Activated CD4-positive, alpha-beta T cell treated with anti-CD3 and anti-CD28 coated beads, Interleukin-2, Interleukin-6, amounts not matched to agents 100 ng/mL and 50 ng/mL, durations not matched to agents 16 hours and 8 hours (primary cell): ENCODE data around the gene EIF3B.
A peak's percentile ranks its signal among the peaks of the same experiment; 100 is the strongest.
"Not testable (repeated sequence)": the region's sequence is repeated elsewhere in the genome, so short reads cannot be mapped to it uniquely, and the experiment has no call there.

Source experiments
- DNase-seq: peaks from one replicate; pipeline ENCODE4 v3.0.0-alpha.2; 2020

The EIF3B gene

DNA sequence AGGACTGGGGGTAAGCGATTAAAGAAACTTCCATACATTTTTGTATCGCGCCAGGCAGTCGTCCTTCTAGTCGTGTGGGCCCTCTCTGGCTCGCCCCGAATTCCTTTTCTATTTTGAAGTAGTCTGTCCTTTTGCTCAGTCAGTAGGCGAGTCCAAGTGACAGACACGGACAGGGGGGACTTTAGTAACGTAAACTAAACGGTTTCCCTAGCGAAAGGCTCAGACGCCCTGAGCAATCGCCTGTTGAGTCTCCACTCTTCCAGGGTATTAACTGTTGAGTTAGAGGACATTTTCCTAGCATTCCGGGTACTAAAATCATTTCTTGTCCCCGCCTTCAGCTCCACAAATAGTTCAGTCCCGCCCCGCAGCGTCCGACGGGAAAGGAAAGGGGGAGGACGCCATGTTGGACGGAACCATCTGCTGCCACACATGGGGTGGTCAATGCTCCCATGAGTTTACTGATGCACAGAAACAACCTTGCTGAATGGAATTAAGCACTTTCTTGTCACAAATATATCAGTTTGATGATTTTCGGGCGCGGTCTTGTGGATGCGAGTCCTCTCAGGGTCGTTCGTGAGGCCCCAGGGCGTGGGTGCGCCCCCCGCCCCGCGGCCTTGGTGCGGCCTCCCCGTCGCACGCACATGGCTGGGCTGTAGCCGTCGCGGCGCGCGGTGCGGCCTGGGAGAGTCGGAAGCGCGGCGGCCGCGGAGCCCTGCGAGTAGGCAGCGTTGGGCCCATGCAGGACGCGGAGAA is at the start of gene EIF3B:
EIF3B (plus strand) TSS at position 642 of the 753 bp plus-strand sequence; CDS start at position 737, 95 bp downstream.
- peak; percentile 90 for DNase-seq

DNA sequence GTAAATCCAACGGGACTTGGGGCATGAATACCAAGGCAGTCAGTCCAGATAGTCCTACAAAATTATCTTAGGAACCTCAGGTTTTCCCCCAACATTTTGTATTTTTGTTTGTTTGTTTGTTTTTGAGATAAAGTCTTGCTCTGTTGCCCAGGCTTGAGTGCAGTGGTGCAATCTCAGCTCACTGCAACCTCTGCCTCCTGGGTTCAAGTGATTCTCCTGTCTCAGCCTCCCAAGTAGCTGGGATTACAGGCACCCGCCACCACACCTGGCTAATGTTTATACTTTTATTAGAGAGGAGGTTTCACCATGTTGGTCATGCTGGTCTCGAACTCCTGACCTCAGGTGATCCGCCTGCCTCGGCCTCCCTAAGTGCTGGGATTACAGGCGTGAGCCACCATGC is 49.4 kb upstream of the EIF3B start:
- DNase-seq: not testable (repeated sequence)

DNA sequence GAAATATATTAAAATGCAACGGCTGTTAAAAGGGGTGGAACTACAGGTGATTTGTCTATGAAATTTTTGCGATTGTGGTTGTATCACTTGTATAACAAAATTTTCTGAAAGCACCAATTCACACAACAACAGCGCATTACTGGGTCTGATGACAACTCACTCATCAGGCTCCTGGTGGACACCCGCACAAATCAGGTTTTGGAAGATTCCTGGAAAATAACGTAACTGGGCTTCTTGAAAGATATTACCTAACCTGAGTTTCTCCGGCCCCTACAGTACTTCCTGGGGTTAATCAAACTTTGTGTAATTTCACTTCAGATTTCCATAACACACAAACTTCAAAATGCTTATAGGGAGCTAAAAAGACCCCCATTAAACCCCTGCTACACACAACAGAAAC is 47.9 kb upstream of the EIF3B start:
- no peak for DNase-seq

- DNase-seq: no peak
Measured at GRCh38 chr7:2307690-2308107, 46.9 kb upstream of the EIF3B start.

GRCh38 chr7:2309889-2310331 is 44.7 kb upstream of the EIF3B start:
- DNase-seq: no peak

DNA sequence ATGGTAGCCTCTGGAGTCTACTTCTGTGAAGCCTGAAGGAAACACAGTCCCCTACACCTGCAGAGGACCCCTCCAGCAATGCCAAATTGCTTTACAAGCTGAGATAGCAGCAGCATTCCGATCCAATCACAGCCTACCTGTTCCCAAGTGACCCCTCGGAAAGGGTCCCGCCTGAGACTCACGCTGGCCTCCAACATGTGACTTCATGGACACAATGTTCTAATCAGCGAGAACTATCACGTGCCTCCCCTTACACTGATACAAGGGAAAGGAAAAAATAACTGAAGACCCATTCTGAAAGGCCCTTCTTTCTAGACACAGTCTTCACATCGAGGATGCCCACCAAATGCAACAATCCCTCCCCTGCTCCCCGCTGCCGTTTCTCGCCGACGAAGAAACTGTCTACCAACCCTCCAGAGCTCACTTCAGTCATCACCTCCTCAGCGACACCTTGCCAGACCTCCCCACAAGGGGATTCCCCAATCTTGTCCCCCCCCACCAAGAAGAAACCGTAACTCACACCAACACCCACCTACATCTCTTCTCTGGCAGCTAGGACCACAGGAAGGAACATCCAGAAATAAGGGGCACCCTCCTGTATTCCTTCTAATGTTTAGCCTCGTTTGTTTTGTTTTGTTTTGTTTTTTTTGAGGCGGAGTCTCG is 42.2 kb upstream of the EIF3B start:
- DNase-seq: no peak

DNA sequence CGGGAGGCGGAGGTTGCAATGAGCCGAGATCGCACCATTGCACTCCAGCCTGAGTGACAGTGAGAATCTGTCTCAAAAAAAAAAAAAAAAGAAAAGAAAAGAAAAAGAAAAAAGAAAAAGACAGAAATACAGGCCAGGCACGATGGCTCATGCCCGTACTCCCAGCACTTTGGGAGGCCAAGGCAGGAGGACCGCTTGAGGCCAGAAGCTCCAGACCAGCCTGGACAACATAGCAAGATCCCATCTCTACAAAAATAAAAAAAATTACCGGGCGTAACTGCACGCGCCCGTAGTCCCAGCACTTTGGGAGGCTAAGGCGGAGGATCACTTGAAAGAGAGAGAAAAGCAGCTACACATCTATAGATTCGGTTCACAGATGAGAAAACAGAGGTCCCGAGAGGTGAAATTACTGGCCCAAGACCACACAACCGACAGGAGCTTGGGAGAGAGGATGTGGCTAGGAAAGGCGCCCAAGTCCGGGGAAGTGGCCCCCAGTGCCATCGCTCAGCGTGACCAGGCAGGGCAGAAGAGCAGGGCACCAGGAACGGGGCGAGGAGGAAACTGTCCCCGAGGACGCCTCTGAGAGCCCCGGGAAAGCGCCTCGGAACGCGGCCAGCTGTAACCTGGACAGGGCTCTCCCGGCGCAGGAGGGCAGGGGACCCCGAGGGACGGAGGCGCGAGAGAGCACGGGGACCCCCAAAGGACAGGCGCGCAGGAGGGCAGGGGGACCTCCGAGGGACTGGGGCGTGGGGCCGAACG is 41.0 kb upstream of the EIF3B start:
- peak; percentile 13 for DNase-seq

DNA sequence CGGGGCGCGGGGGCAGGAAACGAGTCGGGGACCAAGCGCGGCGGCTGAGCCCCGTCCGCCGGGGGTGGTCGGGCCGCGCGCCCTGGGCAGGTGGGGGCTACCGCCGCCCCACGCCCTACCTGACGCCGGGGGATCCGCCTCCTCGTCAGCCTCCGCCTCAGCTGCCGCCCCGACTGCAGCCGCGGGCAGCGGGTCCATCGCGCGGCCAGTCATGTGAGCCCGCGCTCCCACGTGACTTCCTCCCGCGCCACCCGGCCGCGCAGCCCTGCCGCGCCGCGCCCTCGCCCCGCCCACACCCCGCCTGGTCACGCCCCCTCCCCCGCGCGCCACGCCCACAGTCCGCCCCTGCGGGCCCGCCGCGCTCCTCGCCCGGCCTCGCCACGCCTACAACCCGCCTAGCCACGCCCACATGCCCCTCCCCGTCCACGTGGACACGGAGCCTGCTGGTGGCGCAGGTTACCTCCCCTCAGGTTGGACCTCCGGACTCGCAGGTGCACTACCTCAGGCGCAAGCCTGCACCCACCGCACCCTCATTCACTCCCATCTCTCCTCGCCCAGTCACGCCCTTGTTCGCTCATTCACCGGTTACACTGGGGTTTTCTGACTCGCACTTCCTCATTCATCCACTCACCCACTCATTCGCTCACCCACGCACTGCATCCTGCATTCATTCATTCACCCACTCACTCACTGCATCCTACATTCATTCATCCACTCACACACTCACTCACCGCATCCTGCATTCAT is 40.2 kb upstream of the EIF3B start, which contains the start of gene SNX8:
SNX8 (minus strand) TSS at position 233 of the 747 bp plus-strand sequence; CDS start at position 213, 20 bp downstream.
- DNase-seq: peak; percentile 97

DNA sequence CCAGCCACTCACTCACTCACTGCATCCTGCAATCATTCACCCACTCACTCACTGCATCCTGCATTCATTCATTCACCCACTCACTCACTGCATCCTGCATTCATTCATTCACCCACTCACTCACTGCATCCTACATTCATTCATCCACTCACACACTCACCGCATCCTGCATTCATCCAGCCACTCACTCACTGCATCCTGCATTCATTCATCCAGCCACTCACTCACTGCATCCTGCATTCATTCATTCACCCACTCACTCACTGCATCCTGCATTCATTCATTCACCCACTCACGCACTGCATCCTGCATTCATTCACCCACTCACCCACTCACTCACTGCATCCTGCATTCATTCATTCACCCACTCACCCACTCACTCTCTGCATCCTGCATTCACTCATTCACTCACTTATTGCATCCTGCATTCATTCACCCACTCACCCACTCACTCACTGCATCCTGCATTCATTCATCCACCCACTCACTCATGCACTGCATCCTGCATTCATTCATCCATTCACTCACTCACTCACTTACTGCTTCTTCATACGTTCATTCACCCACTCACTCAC is 39.6 kb upstream of the EIF3B start:
- DNase-seq: not testable (repeated sequence)

DNA sequence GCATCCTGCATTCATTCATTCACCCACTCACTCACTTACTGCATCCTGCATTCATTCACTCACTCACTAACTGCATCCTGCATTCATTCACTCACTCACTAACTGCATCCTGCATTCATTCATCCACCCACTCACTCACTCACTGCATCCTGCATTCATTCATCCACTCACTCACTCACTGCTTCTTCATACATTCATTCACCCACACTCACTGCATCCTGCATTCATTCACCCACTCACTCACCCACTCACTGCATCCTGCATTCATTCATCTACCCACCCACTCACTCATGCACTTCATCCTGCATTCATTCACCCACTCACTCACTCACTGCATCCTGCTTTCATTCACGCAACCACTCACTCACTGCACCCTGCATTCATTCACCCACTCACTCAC is 38.8 kb upstream of the EIF3B start:
- DNase-seq: no peak

DNA sequence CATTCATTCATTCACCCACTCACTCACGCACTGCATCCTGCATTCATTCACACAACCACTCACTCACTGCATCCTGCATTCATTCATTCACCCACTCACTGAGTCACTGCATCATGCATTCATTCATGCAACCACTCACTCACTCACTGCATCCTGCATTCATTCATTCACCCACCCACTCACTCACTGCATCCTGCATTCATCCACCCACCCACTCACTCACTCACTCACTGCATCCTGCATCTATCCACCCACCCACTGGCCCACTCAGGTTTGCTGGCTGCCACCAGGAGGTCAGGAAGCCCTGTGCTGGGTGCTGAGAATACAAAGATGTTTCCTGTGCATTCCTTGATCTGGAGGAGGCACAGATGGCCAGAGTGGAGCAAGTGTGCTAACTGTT is 38.0 kb upstream of the EIF3B start:
- no peak for DNase-seq

DNA sequence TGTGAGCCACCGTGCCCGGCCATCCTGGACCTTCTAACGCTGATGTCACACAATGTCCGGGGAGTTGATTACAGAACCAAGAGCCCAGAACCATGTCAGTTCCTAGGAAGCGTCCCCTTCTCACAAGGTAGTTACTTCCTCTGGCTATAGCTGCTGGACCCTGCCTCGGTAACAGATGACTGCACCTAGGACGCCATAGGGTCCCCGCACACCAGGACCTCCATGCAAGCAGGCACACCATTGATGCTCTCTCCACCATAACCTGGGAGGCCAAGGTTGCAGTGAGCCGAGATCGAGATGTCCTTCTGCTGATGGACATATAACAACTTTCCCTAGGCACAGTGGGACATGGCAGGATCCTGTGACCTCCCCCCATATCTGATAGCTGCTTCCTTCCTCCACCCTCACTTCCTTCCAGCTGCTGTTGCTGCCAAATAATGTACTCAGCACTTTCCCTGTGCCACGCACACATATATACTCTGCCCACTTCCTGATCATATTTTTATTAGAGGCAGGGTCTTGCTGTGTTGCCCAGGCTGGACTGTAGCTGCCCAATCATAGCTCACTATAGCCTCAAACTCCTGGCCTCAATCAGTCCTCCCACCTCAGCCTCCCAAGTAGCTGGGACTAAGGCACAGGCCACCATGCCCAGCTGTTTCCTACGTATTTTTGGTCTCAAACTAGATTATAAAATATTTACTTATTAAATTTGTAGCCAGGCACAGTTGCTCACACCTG is 36.9 kb upstream of the EIF3B start:
- no peak for DNase-seq

GRCh38 chr7:2321020-2321419 is 33.6 kb upstream of the EIF3B start:
- DNase-seq: no peak

GRCh38 chr7:2325162-2325561 is 29.5 kb upstream of the EIF3B start:
- DNase-seq: no peak

GRCh38 chr7:2326951-2327350 is 27.7 kb upstream of the EIF3B start:
- DNase-seq: no peak

DNA sequence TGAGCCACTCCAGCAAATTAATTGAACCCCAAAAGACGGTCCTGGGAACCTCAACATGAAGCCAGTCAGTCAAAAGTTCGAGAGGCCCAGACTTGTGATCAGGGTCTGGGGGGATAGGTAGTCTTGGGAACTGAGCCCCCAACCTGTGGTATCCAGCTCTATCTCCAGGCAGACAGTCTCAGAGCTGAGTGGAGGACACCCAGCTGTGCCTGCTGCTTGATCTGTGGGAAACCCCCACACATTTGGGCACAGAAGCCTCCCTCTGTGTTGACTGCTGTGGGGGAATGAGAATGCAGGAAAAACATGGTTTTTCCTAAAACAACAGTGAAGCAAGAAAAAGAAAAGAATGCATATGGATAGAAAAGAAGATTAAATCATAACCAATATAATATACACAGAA is 24.1 kb upstream of the EIF3B start:
- DNase-seq: no peak

DNA sequence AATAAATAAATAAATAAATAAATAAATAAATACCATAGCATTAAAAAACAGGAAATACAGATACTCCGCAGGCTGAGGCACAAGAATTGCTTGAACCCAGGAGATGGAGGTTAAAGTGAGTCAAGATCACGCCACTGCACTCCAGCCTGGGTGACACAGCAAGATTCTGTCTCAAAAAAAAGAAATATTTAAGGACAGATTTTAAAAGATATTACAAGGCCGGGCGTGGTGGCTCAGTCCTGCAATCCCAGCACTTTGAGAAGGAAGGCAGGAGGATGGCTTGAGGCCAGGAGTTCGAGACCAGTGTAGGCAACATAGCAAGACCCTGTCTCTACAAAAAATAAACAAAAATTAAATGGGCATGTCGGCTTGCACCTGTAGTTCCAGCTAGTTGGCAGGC is 22.9 kb upstream of the EIF3B start:
- no peak for DNase-seq

DNA sequence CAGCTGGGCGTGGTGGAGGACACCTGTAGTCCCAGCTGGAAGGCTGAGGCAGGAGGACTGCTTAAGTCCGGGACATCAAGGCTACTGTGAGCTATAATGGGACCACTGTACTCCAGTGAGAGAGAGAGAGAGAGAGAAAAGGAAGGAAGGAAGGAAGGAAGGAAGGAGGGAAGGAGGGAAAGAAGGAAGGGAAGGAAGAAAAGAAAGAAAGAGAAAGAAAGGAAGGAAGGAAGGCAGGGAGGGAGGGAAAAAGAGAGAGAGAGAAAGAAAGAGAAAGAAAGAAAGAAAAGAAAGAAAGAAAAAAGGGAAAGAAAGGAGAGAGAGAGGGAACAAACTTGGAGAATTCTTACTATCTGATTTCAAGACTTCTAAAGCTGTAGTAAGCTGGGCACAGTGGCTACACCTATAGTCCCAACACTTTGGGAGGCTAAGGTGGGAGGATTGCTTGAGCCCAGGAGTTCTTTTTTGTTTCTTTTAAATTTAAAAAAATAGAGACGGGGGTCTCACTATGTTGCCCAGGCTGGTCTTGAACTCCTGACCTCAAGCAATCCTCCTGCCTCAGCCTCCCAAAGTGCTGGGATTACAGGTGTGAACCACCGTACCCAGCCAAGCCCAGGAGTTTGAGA is 21.9 kb upstream of the EIF3B start:
- not testable (repeated sequence) for DNase-seq

DNA sequence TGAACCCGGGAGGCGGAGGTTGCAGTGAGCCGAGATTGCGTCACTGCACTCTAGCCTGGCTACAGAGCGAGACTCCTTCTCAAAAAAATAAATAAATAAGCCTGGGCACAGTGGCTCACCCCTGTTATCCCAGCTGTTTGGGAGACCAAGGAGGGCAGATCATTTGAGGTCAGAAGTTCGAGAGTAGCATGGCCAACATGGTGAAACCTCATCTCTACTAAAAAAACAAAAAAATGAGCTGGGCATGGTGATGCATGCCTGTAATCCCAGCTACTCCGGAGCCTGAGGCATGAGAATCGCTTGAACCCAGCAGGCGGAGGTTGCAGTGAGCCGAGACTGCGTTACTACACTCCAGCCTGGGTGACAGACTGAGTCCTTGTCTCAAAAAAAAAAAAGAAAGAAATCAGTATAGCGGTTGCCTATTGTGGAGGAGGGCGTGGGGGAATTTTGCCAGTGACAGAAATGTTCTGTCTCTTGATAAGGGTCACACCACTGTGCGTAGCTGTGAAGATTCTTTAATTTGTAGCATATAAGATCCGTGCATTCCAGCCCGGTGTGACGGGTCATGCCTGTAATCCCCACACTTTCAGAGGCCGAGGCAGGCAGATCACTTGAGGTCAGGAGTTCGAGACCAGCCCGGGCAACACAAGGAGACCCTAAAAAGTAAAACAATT is 17.9 kb upstream of the EIF3B start:
- DNase-seq: no peak

- DNase-seq: not testable (repeated sequence)
Measured at GRCh38 chr7:2347351-2348063, 7.1 kb upstream of the EIF3B start.
